ENCODE data around the gene AHSG. TPM values are rescaled to one million over a fixed set of nuclear protein-coding genes. Genes with fewer than 3 reads are reported as not detected.

AHSG gene
- total RNA-seq, 4 donors from 2014 or later: not detected

GRCh38 chr3:186665625-186666188 is 52.8 kb downstream of the AHSG start, which contains the start of gene HRG:
HRG (plus strand) TSS chr3:186666014; CDS start chr3:186666032, 18 bp downstream.
- TF ChIP-seq POLR2A (IDR thresholded peaks at IDR 0.05) (no peak), CTCF (IDR thresholded peaks at IDR 0.05) (no peak)
- Histone ChIP-seq H3K9me3 (no peaks in the 10 kb centered on the region), H3K27me3 (no peaks in the 10 kb centered on the region), H3K4me3 (no peak within 1 kb of the TSS), H3K4me1 (no peaks in the 10 kb centered on the region), H3K36me3 (no peaks in the 10 kb centered on the region), H3K27ac (no peak within 1 kb of the TSS)
- DNase-seq: no peak
- intact Hi-C loops (cut with DNase I; ENCODE audit: low total_unique reads): no loop called here

- Histone ChIP-seq H3K36me3 (no peaks in the 10 kb centered on the region), H3K9me3 (no peaks in the 10 kb centered on the region), H3K27me3 (no peaks in the 10 kb centered on the region), H3K4me3 (no peak overlapping the region), H3K27ac (no peak overlapping the region), H3K4me1 (no peaks in the 10 kb centered on the region)
- TF ChIP-seq POLR2A (IDR thresholded peaks at IDR 0.05) (no peak), CTCF (IDR thresholded peaks at IDR 0.05) (no peak)
- no peak for DNase-seq
- intact Hi-C loops (cut with DNase I; ENCODE audit: low total_unique reads): no loop called here
Observed at GRCh38 chr3:186668426-186668825, 55.6 kb downstream of the AHSG start.

GRCh38 chr3:186669378-186670084 is 56.7 kb downstream of the AHSG start:
- no peaks in the 10 kb centered on the region for H3K36me3 ChIP-seq
- no peak for DNase-seq
- TF ChIP-seq CTCF (IDR thresholded peaks at IDR 0.05): no peak
- TF ChIP-seq POLR2A (IDR thresholded peaks at IDR 0.05): no peak
- intact Hi-C loops (cut with DNase I; ENCODE audit: low total_unique reads): no loop called here
- no peak overlapping the region for H3K4me3 ChIP-seq
- H3K27ac ChIP-seq: no peak overlapping the region
- H3K4me1 ChIP-seq: no peaks in the 10 kb centered on the region
- H3K9me3 ChIP-seq: no peaks in the 10 kb centered on the region
- H3K27me3 ChIP-seq: no peaks in the 10 kb centered on the region

GRCh38 chr3:186670155-186670554 is 57.3 kb downstream of the AHSG start:
- Histone ChIP-seq H3K4me1 (no peaks in the 10 kb centered on the region), H3K27ac (no peak overlapping the region), H3K9me3 (no peaks in the 10 kb centered on the region), H3K36me3 (no peaks in the 10 kb centered on the region), H3K4me3 (no peak overlapping the region), H3K27me3 (no peaks in the 10 kb centered on the region)
- TF ChIP-seq POLR2A (IDR thresholded peaks at IDR 0.05) (no peak), CTCF (IDR thresholded peaks at IDR 0.05) (no peak)
- no peak for DNase-seq
- intact Hi-C loops (cut with DNase I; ENCODE audit: low total_unique reads): no loop called here

Small RNA genes within 50 kb of the gene (small RNA-seq; reads per million reads assigned to genes)
- not detected for gene RF00017

Other genes with a start within 250 kb of the AHSG start
- 1 to 10 TPM in 2 of 4 donors, under 1 TPM in 1, not detected in 1; 0.77 to 6.2 (median 2.4) TPM for gene CRYGS, start 68.7 kb upstream of the AHSG start, total RNA-seq
- 10 to 100 TPM in 3 of 4 donors, 1 to 10 TPM in 1; 3.8 to 31.7 (median 15.1) TPM for gene TBCCD1, start 45.7 kb upstream of the AHSG start, total RNA-seq
- 10 to 100 TPM; 26.2 to 68.8 (median 40.0) TPM for gene DNAJB11, start 42.3 kb upstream of the AHSG start, total RNA-seq
- not detected for gene FETUB, start 27.3 kb downstream of the AHSG start, total RNA-seq
- not detected for gene HRG, start 53.0 kb downstream of the AHSG start, total RNA-seq
- gene KNG1, start 104.3 kb downstream of the AHSG start, total RNA-seq: not detected
- gene EIF4A2, start 170.5 kb downstream of the AHSG start, total RNA-seq: 1,000 to 10,000 TPM in 1 of 4 donors, 100 to 1,000 TPM in 3; 429 to 1,121 (median 514) TPM
- 10 to 100 TPM in 3 of 4 donors, 1 to 10 TPM in 1; 2.8 to 43.8 (median 26.6) TPM for gene RFC4, start 193.4 kb downstream of the AHSG start, total RNA-seq
- not detected for gene ADIPOQ, start 229.7 kb downstream of the AHSG start, total RNA-seq